Ovary (tissue), 3 donors: ENCODE data around the gene LYG2.

ENCODE experiments used
- CTCF ChIP-seq, 3 donors: fragments of 450-650 bp in 2 of 3; fragments of 200-600 bp in 1 of 3; IDR thresholded peaks; one replicate each; pipeline versions ENCODE4 v1.5.1 to v1.8.0; 2016 to 2022; ENCODE audit warnings: antibody characterized with exemption in 3 of 3, mild to moderate bottlenecking in 1 of 3
- EP300 ChIP-seq: sonication (generic); formaldehyde crosslinking; IDR thresholded peaks from one replicate; pipeline ENCODE4 v1.6.1; 2017; ENCODE audit warnings: antibody characterized with exemption
- POLR2A ChIP-seq: fragments of 450-650 bp; IDR thresholded peaks from one replicate; pipeline ENCODE4 v1.6.1; 2017; ENCODE audit warnings: antibody characterized with exemption, mild to moderate bottlenecking, moderate library complexity
- donor health status: DM: no; HTN: no; CAD: no.

GRCh38 chr2:99299580-99299979 lies 44.1 kb upstream of the LYG2 start:
- TF ChIP-seq POLR2A = no peak
- TF ChIP-seq CTCF (IDR thresholded peaks at IDR 0.05) = no peak
- no peak for TF ChIP-seq EP300
